Naive thymus-derived CD4-positive, alpha-beta T cell (primary cell): ENCODE data around the gene FAT3. TPM values are rescaled to one million over a fixed set of nuclear protein-coding genes. Genes with fewer than 3 reads are reported as not detected.

Experiments
- ATAC-seq: fragments of 150-1000 bp; cut with Tn5 transposase; 2 replicates; pipeline ENCODE4 v1.10.0; 2021; ENCODE audit warnings: mild to moderate bottlenecking, moderate library complexity
- CTCF ChIA-PET: fragments of 350-600 bp; sonication (Branson Sonifier 250); formaldehyde crosslinking; loops from one replicate; lab custom pipeline; 2021; ENCODE audit warnings: antibody characterized with exemption; lab: Charles Lee
- POLR2A ChIA-PET: fragments of 350-600 bp; sonication (Branson Sonifier 250); formaldehyde crosslinking; loops from one replicate; lab custom pipeline; 2021; ENCODE audit warnings: antibody characterized with exemption, inconsistent platforms; lab: Charles Lee
- DNase-seq, 9 donors: peaks; one replicate each; pipeline versions ENCODE4 v3.0.0 to v3.0.0-alpha.2; 2020 to 2022; ENCODE audit warnings: mixed read lengths in 1 of 9
- H3K27ac ChIP-seq: one replicate; pipeline ENCODE4 v1.7.0; 2013; ENCODE audit warnings: mild to moderate bottlenecking, low read depth, low read length, moderate library complexity
- H3K27me3 ChIP-seq, 2 donors: one replicate each; pipeline ENCODE4 v1.7.0; 2013; ENCODE audit warnings: low read length in 2 of 2, mild to moderate bottlenecking in 2 of 2, moderate library complexity in 2 of 2; ENCODE audit not compliant: control insufficient read depth in 2 of 2, insufficient read depth in 2 of 2
- H3K36me3 ChIP-seq, 3 experiments: 1 replicate in 2 of 3; 2 replicates in 1 of 3; pipeline ENCODE4 v1.7.0; 2013; ENCODE audit warnings: low read length in 3 of 3, mild to moderate bottlenecking in 3 of 3, moderate library complexity in 1 of 3; ENCODE audit not compliant: insufficient read depth in 3 of 3, control insufficient read depth in 2 of 3
- H3K4me1 ChIP-seq, 2 donors: one replicate each; pipeline ENCODE4 v1.7.0; 2013; ENCODE audit warnings: low read length in 2 of 2, mild to moderate bottlenecking in 2 of 2, moderate library complexity in 1 of 2; ENCODE audit not compliant: control insufficient read depth in 2 of 2, insufficient read depth in 2 of 2
- H3K4me3 ChIP-seq: 2 replicates; pipeline ENCODE4 v1.7.0; 2013; ENCODE audit warnings: mild to moderate bottlenecking, low read length
- H3K9me3 ChIP-seq, 3 experiments: 1 replicate in 2 of 3; 2 replicates in 1 of 3; pipeline ENCODE4 v1.7.0; 2013; ENCODE audit warnings: low read length in 3 of 3; ENCODE audit not compliant: control insufficient read depth in 2 of 3
- H3K27ac Mint-ChIP-seq, 9 donors: one replicate each; pipeline ENCODE4 v1.8.0; 2020 to 2022; ENCODE audit warnings: mixed read lengths in 9 of 9, mild to moderate bottlenecking in 8 of 9, moderate library complexity in 5 of 9, inconsistent platforms in 2 of 9
- H3K27me3 Mint-ChIP-seq, 5 donors: one replicate each; pipeline ENCODE4 v1.8.0; 2021 to 2022; ENCODE audit warnings: mixed read lengths in 5 of 5, mild to moderate bottlenecking in 1 of 5
- H3K36me3 Mint-ChIP-seq, 5 donors: one replicate each; pipeline ENCODE4 v1.8.0; 2020 to 2022; ENCODE audit warnings: mixed read lengths in 5 of 5, mild to moderate bottlenecking in 3 of 5, inconsistent platforms in 1 of 5
- H3K4me1 Mint-ChIP-seq, 7 donors: one replicate each; pipeline ENCODE4 v1.8.0; 2020 to 2022; ENCODE audit warnings: mixed read lengths in 7 of 7, mild to moderate bottlenecking in 3 of 7, inconsistent platforms in 1 of 7
- H3K4me3 Mint-ChIP-seq, 10 donors: one replicate each; pipeline ENCODE4 v1.8.0; 2020 to 2022; ENCODE audit warnings: mild to moderate bottlenecking in 10 of 10, mixed read lengths in 10 of 10, moderate library complexity in 6 of 10, inconsistent platforms in 2 of 10
- H3K9me3 Mint-ChIP-seq, 11 donors: one replicate each; pipeline ENCODE4 v1.8.0; 2020 to 2022; ENCODE audit warnings: mixed read lengths in 11 of 11, mild to moderate bottlenecking in 4 of 11, inconsistent platforms in 1 of 11, moderate library complexity in 1 of 11
- intact Hi-C, 2 donors: fragments of 100-400 bp; cut with micrococcal nuclease; formaldehyde crosslinking; loops; one replicate each; pipeline ENCODE4 v1.15.1; 2023
- polyA plus RNA-seq, 2 donors: library from polyadenylated mRNA; unstranded; fragments of 300-500 nt; fragmentation: Illumina TruSeq; gene quantifications; one replicate each; pipeline ENCODE4 v1.2.3, GENCODE V29; 2021
- total RNA-seq, 6 experiments: library from RNA in 5 of 6; stranded (reverse) in 5 of 6; gene quantifications; 1 replicate in 5 of 6; 2 replicates in 1 of 6; pipeline ENCODE4 v1.2.3 and lab custom pipeline; 2021 to 2026

FAT3 gene
- total and polyA plus RNA-seq, 7 experiments from 2014 or later, result not detected

DNA sequence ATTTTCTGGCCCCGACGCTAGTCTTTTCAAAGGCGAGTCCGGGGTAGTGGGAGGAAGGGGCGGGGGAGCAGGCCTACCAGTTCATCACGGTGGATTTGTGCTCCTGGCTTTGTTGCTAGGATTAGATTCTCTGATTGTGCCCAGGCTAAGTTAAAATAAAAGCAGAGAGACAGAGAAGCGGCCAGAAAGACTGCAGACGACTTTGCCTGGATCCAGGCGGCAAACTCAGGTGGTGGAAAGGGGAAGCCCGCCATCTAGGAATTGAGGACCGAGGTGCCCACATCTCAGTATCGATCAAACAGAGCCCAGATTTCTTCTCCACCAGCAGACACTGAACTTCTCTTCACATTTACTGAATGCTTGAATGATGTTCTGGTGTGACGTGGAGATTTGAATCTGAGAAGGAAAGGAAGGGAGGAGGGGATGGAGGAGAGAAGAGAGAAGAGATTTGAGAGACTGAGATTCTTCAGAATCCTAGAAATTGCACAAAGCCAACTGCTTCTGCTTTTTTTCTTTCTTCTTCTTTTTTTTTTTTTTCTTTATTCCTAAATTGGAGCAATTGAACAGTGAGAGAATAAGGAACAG lies 2.7 kb downstream of the FAT3 start:
- intact Hi-C loops, result no loop called here
- ATAC-seq (no peak), DNase-seq (no peak)
- H3K36me3 Mint-ChIP-seq, result peaks cover 0 to 2% (median 0%) of the 10 kb centered on the region in 5 donors
- peaks cover 0 to 9% of the 10 kb centered on the region in 2 donors for H3K27me3 ChIP-seq
- H3K4me3 Mint-ChIP-seq, result no peak overlapping the region
- H3K4me1 ChIP-seq, result no peaks in the 10 kb centered on the region
- H3K4me3 ChIP-seq, result no peak overlapping the region
- ChIA-PET POLR2A (no interaction called here), CTCF (no interaction called here)
- no peaks in the 10 kb centered on the region for H3K36me3 ChIP-seq
- peaks cover 44 to 58% (median 55%) of the 10 kb centered on the region in 5 donors for H3K27me3 Mint-ChIP-seq
- peaks cover 0 to 4% (median 0%) of the 10 kb centered on the region in 7 donors for H3K4me1 Mint-ChIP-seq
- H3K27ac Mint-ChIP-seq, result no peak overlapping the region
- H3K27ac ChIP-seq, result no peak overlapping the region
- H3K9me3 Mint-ChIP-seq, result peaks cover 0 to 10% (median 0%) of the 10 kb centered on the region in 11 donors
- H3K9me3 ChIP-seq, result no peaks in the 10 kb centered on the region

GRCh38 chr11:92227959-92228935 lies 3.6 kb downstream of the FAT3 start:
- ChIA-PET POLR2A (no interaction called here), CTCF (interaction anchor here (0.6 kb wide), 1 partner anchor 13 kb away, joined by 5 read pairs; no protein-coding TSS in a partner anchor)
- Mint-ChIP-seq H3K27ac (no peak overlapping the region), H3K27me3 (peaks cover 37 to 52% (median 47%) of the 10 kb centered on the region in 5 donors), H3K4me1 (peaks cover 0 to 4% (median 0%) of the 10 kb centered on the region in 7 donors), H3K36me3 (peaks cover 0 to 2% (median 0%) of the 10 kb centered on the region in 5 donors), H3K9me3 (peaks cover 0 to 7% (median 0%) of the 10 kb centered on the region in 11 donors), H3K4me3 (no peak overlapping the region)
- Histone ChIP-seq H3K27me3 (peaks cover 0 to 4% of the 10 kb centered on the region in 2 donors), H3K27ac (no peak overlapping the region), H3K9me3 (no peaks in the 10 kb centered on the region), H3K4me1 (no peaks in the 10 kb centered on the region), H3K36me3 (no peaks in the 10 kb centered on the region), H3K4me3 (no peak overlapping the region)
- intact Hi-C loops, result no loop called here
- DNase-seq, result no peak
- ATAC-seq, result no peak

- H3K4me1 ChIP-seq, result no peaks in the 10 kb centered on the region
- no peak overlapping the region for H3K4me3 ChIP-seq
- ChIA-PET CTCF (no interaction called here), POLR2A (no interaction called here)
- Mint-ChIP-seq H3K27ac (no peak overlapping the region), H3K4me3 (no peak overlapping the region), H3K9me3 (peaks cover 0 to 8% (median 2%) of the 10 kb centered on the region in 11 donors), H3K4me1 (no peaks in the 10 kb centered on the region), H3K36me3 (no peaks in the 10 kb centered on the region), H3K27me3 (peaks cover 0 to 5% (median 0%) of the 10 kb centered on the region in 5 donors)
- no peaks in the 10 kb centered on the region for H3K27me3 ChIP-seq
- DNase-seq (no peak), ATAC-seq (no peak)
- no peak overlapping the region for H3K27ac ChIP-seq
- H3K36me3 ChIP-seq, result no peaks in the 10 kb centered on the region
- intact Hi-C loops, result no loop called here
- no peaks in the 10 kb centered on the region for H3K9me3 ChIP-seq
These were observed 12.2 kb downstream of the FAT3 start for GRCh38 chr11:92236856-92237255.

DNA sequence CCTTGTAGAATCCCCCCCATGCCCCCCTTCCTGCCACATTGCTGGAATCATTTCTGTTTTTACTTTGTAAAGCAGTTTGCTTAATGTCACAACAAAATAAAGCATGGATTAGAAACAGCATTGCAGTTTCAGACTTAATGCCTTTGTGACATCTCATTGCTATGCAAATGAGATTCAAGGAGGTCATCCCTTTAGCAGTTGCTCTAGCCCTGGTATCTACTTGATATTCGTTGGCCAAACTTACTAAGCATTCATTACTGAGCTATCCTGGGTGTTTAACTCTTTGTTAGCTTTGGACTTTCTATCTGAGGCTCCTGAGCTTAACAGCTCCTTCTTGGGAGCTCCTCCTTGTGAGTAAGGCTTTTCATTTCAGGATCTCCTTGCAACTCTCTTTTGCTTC lies 16.3 kb downstream of the FAT3 start:
- Mint-ChIP-seq H3K4me3 (no peak overlapping the region), H3K4me1 (no peaks in the 10 kb centered on the region), H3K36me3 (no peaks in the 10 kb centered on the region), H3K27me3 (no peaks in the 10 kb centered on the region), H3K9me3 (peaks cover 0 to 4% (median 3%) of the 10 kb centered on the region in 11 donors), H3K27ac (no peak overlapping the region)
- DNase-seq (no peak), ATAC-seq (no peak)
- no peak overlapping the region for H3K4me3 ChIP-seq
- H3K36me3 ChIP-seq, result no peaks in the 10 kb centered on the region
- no peaks in the 10 kb centered on the region for H3K4me1 ChIP-seq
- POLR2A ChIA-PET, result no interaction called here
- intact Hi-C loops, result no loop called here
- CTCF ChIA-PET, result no interaction called here
- no peaks in the 10 kb centered on the region for H3K27me3 ChIP-seq
- no peak overlapping the region for H3K27ac ChIP-seq
- no peaks in the 10 kb centered on the region for H3K9me3 ChIP-seq

DNA sequence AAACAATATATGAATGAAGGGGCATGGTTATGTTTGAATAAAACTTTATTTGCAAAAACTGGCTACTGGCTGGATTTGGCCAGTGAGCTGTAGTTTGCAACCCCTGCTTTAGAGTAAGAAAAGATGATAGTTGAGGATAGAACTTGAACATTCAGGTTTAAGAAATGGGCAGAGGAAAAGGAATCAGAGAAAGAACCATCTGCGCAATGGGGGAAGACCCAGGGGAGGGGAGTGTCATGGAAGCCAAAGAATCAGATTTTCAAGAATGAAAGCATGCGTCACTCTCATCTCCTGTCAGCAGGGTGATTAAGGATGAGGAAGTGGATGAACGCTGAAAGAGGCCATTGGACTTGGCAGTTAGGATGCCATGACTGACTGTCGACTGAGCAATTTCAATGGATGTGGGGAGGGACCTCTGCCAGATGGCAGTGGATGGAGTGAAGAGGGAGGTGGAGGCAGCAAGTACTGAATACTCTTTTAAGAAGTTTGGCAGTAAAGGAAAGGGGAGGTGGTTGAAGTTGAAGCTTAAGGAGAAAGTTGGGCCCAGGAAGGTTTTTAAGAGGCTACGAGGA lies 21.2 kb downstream of the FAT3 start:
- DNase-seq, result no peak
- no peaks in the 10 kb centered on the region for H3K36me3 Mint-ChIP-seq
- Histone ChIP-seq H3K9me3 (no peaks in the 10 kb centered on the region), H3K27me3 (no peaks in the 10 kb centered on the region), H3K4me3 (no peak overlapping the region), H3K27ac (no peak overlapping the region), H3K36me3 (no peaks in the 10 kb centered on the region), H3K4me1 (no peaks in the 10 kb centered on the region)
- no peak overlapping the region for H3K4me3 Mint-ChIP-seq
- H3K4me1 Mint-ChIP-seq, result no peaks in the 10 kb centered on the region
- no peak overlapping the region for H3K27ac Mint-ChIP-seq
- ChIA-PET CTCF (no interaction called here), POLR2A (no interaction called here)
- intact Hi-C loops, result no loop called here
- no peaks in the 10 kb centered on the region for H3K27me3 Mint-ChIP-seq
- peaks cover 0 to 4% (median 2%) of the 10 kb centered on the region in 11 donors for H3K9me3 Mint-ChIP-seq
- ATAC-seq, result no peak

- ChIA-PET POLR2A (no interaction called here), CTCF (no interaction called here)
- no peak overlapping the region for H3K4me3 ChIP-seq
- no peaks in the 10 kb centered on the region for H3K9me3 ChIP-seq
- intact Hi-C loops, result no loop called here
- H3K27me3 ChIP-seq, result no peaks in the 10 kb centered on the region
- ATAC-seq (no peak), DNase-seq (no peak)
- Mint-ChIP-seq H3K27ac (no peak overlapping the region), H3K4me3 (no peak overlapping the region), H3K4me1 (no peaks in the 10 kb centered on the region), H3K9me3 (peaks cover 0 to 4% (median 2%) of the 10 kb centered on the region in 11 donors), H3K27me3 (no peaks in the 10 kb centered on the region), H3K36me3 (no peaks in the 10 kb centered on the region)
- no peaks in the 10 kb centered on the region for H3K4me1 ChIP-seq
- no peak overlapping the region for H3K27ac ChIP-seq
- no peaks in the 10 kb centered on the region for H3K36me3 ChIP-seq
These were observed 22.0 kb downstream of the FAT3 start for GRCh38 chr11:92246630-92247029.
